Measurements from ENCODE around the gene FIP1L1. TPM values are rescaled to one million over a fixed set of nuclear protein-coding genes. Genes with fewer than 3 reads are reported as not detected.
A peak's percentile ranks its signal among the peaks of the same experiment; 100 is the strongest.

Gene FIP1L1
- total RNA-seq, 1 donor from 2014 or later = 57.8 TPM

DNA sequence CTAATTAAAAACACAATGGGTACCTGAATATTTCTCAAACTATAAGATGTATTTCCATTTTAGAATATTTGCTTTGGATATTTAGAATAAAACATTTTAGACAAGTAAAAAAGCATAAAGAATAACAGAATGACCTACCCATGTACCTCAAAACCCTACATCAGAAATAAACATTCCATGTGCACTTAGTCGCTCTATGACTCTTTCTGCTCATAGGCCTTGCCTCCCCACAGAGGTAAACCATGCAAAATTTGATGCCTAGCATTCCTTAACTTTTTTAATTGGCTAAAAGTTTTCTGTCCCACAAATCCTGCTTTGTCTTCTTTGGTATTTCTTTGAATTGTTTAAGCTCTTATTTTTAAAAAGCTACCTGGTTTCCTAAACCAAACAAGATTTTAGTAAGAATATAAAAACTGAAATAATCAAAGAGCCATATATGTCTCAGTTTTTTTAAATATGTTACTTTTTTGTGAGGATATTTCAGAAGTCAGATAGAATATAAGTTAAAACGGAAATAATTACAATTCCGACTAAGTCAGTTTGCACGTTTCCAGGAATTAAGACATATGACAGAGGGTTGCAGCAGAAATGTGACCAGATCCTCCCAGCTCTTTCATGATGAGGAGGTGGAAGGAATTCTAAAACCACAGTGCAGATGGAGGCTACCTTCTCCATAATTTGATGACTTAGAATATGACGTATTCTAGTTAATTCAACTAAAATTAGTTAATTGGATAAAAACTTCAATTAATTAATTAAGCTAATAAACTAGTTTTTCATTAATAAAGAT, 102.5 kb downstream of the FIP1L1 start:
- no peaks in the 10 kb centered on the region for H3K27me3 Mint-ChIP-seq (ENCODE audit: unreplicated experiment)
- TF ChIP-seq, protein P1, sequence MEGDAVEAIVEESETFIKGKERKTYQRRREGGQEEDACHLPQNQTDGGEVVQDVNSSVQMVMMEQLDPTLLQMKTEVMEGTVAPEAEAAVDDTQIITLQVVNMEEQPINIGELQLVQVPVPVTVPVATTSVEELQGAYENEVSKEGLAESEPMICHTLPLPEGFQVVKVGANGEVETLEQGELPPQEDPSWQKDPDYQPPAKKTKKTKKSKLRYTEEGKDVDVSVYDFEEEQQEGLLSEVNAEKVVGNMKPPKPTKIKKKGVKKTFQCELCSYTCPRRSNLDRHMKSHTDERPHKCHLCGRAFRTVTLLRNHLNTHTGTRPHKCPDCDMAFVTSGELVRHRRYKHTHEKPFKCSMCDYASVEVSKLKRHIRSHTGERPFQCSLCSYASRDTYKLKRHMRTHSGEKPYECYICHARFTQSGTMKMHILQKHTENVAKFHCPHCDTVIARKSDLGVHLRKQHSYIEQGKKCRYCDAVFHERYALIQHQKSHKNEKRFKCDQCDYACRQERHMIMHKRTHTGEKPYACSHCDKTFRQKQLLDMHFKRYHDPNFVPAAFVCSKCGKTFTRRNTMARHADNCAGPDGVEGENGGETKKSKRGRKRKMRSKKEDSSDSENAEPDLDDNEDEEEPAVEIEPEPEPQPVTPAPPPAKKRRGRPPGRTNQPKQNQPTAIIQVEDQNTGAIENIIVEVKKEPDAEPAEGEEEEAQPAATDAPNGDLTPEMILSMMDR (IDR thresholded peaks at IDR 0.05) = no peak
- no peak for DNase-seq (ENCODE audit: extremely low spot score, unreplicated experiment)
- no peak overlapping the region for H3K4me3 Mint-ChIP-seq (ENCODE audit: unreplicated experiment)
- H3K36me3 Mint-ChIP-seq (ENCODE audit: unreplicated experiment) = no peaks in the 10 kb centered on the region
- no peaks in the 10 kb centered on the region for H3K9me3 Mint-ChIP-seq (ENCODE audit: unreplicated experiment)
- H3K4me1 Mint-ChIP-seq (ENCODE audit: unreplicated experiment) = peaks cover 51% of the 10 kb centered on the region
- peak overlapping the region; percentile 43 for H3K27ac Mint-ChIP-seq (ENCODE audit: unreplicated experiment)

DNA sequence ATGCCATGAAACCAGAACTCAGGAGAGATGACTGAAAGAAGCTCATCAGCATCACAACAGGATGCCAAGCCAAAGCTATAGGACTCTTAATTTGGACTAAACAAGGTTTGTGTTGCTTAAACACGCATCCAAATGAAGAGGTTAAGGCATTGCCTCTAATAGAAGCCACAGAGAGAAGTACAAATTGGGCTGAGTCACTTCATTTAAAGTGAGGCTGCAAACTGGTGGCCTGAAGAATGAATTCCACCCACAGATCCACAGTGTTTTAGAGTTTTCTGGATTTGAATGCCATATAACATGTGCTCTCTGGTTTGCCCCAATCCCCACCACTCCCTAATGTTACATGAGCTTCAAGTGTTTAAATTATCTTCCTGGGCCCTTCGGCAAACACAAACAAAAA, 103.5 kb downstream of the FIP1L1 start:
- no peaks in the 10 kb centered on the region for H3K36me3 Mint-ChIP-seq (ENCODE audit: unreplicated experiment)
- peaks cover 42% of the 10 kb centered on the region for H3K4me1 Mint-ChIP-seq (ENCODE audit: unreplicated experiment)
- H3K27me3 Mint-ChIP-seq (ENCODE audit: unreplicated experiment) = no peaks in the 10 kb centered on the region
- no peaks in the 10 kb centered on the region for H3K9me3 Mint-ChIP-seq (ENCODE audit: unreplicated experiment)
- no peak overlapping the region for H3K27ac Mint-ChIP-seq (ENCODE audit: unreplicated experiment)
- TF ChIP-seq, protein P1 (IDR thresholded peaks at IDR 0.05) = no peak
- no peak for DNase-seq (ENCODE audit: extremely low spot score, unreplicated experiment)
- no peak overlapping the region for H3K4me3 Mint-ChIP-seq (ENCODE audit: unreplicated experiment)

DNA sequence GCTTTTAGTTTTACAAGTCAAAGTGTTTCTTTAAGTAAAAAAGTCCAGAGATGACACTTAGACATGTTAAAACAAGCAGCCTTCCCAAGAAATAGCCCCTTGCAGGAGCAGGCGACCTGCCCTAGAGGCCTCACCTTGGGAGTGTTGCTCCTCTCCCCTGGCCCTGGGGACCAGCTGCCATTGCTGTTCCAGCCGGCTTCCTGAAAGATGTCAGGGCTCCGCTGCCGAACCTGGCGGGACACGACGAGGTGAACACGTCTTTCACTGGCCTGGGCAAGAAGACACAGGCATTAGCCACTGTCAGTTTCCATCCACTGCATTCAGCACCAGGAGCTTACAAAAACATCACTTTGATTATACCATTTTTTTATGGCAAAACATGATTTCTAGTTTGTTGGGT, 104.1 kb downstream of the FIP1L1 start:
- no peaks in the 10 kb centered on the region for H3K9me3 Mint-ChIP-seq (ENCODE audit: unreplicated experiment)
- H3K27ac Mint-ChIP-seq (ENCODE audit: unreplicated experiment) = no peak overlapping the region
- DNase-seq (ENCODE audit: extremely low spot score, unreplicated experiment) = no peak
- no peak overlapping the region for H3K4me3 Mint-ChIP-seq (ENCODE audit: unreplicated experiment)
- TF ChIP-seq, protein P1 (IDR thresholded peaks at IDR 0.05) = no peak
- no peaks in the 10 kb centered on the region for H3K27me3 Mint-ChIP-seq (ENCODE audit: unreplicated experiment)
- H3K4me1 Mint-ChIP-seq (ENCODE audit: unreplicated experiment) = peaks cover 38% of the 10 kb centered on the region
- H3K36me3 Mint-ChIP-seq (ENCODE audit: unreplicated experiment) = no peaks in the 10 kb centered on the region

DNA sequence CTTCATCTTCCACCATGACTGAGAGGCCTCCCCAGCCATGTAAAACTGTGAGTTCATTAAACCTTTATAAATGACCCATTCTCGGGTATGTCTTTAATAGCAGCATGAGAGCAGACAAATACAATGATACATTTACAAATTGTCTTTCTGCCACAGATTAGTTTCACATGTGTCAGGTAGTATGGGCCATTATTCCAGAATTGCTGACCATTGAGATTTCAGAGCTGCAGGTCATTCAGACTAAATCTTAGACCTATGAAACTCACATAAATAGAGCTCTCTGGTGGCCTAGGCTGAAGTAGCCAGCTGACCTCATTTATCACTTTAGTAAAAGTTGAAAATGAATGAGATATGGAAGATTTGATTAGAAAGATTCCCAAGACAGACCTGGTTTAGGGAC, 105.8 kb downstream of the FIP1L1 start:
- H3K27me3 Mint-ChIP-seq (ENCODE audit: unreplicated experiment) = no peaks in the 10 kb centered on the region
- peaks cover 29% of the 10 kb centered on the region for H3K4me1 Mint-ChIP-seq (ENCODE audit: unreplicated experiment)
- H3K9me3 Mint-ChIP-seq (ENCODE audit: unreplicated experiment) = no peaks in the 10 kb centered on the region
- no peak overlapping the region for H3K27ac Mint-ChIP-seq (ENCODE audit: unreplicated experiment)
- TF ChIP-seq, protein P1 (IDR thresholded peaks at IDR 0.05) = no peak
- H3K4me3 Mint-ChIP-seq (ENCODE audit: unreplicated experiment) = no peak overlapping the region
- no peak for DNase-seq (ENCODE audit: extremely low spot score, unreplicated experiment)
- no peaks in the 10 kb centered on the region for H3K36me3 Mint-ChIP-seq (ENCODE audit: unreplicated experiment)

DNA sequence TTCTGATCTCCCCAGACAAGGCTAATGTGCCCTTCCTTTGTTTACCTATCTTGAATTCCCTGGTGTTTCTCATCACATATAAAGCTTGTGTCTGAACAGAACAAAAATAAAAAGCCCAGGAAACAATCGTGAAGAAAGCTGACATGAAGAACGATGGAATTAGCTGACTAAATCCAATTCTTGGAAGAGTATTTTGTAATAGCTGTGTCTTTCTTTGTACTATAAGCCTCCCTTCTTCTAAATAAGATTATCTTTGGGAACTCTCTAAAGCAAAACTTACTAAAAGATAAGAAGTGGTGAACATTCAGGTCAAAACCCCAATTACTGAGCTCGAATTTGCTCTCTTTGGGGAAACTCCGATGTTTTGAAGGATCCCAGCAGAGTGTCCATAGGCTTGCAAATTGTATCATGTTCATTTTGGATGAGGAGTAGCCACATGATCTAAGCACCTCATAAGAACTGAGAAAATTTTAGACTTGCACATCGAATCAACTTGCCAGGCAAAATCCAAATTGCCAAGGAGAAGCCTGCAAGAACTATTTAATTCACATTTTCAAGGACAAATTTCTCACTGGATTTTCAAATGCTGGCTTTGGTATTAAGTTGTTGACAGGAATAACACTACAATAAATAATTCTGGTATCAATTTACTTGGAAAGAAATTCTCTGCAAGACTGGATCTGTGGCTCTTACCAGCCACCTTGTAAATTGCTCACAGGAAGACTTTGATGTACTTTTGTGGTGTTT, 107.6 kb downstream of the FIP1L1 start:
- H3K4me3 Mint-ChIP-seq (ENCODE audit: unreplicated experiment) = no peak overlapping the region
- no peaks in the 10 kb centered on the region for H3K36me3 Mint-ChIP-seq (ENCODE audit: unreplicated experiment)
- H3K4me1 Mint-ChIP-seq (ENCODE audit: unreplicated experiment) = peaks cover 13% of the 10 kb centered on the region
- no peak for DNase-seq (ENCODE audit: extremely low spot score, unreplicated experiment)
- H3K27ac Mint-ChIP-seq (ENCODE audit: unreplicated experiment) = no peak overlapping the region
- TF ChIP-seq, protein P1 (IDR thresholded peaks at IDR 0.05) = no peak
- H3K27me3 Mint-ChIP-seq (ENCODE audit: unreplicated experiment) = no peaks in the 10 kb centered on the region
- H3K9me3 Mint-ChIP-seq (ENCODE audit: unreplicated experiment) = no peaks in the 10 kb centered on the region

Measured in osteocyte (in vitro differentiated cells).